GM23338 (cell line): ENCODE data around the gene CST9. TPM values are rescaled to one million over a fixed set of nuclear protein-coding genes. Genes with fewer than 3 reads are reported as not detected.

Experiments used
- ATAC-seq: fragments of 200-7000 bp; cut with Tn5 transposase; 3 replicates; pipeline ENCODE4 v1.9.1; 2020
- DNase-seq: peaks from one replicate; pipeline ENCODE4 v3.0.0-alpha.2; 2015; ENCODE audit warnings: low spot score
- H2AFZ ChIP-seq: fragments of 200-600 bp; sonication (generic); 2 replicates; pipeline ENCODE4 v1.8.0; 2016; ENCODE audit warnings: antibody characterized with exemption, mild to moderate bottlenecking, moderate library complexity
- H3F3A ChIP-seq: fragments of 200-600 bp; sonication (generic); replicated peaks from 2 replicates; pipeline ENCODE4 v1.8.0; 2017; ENCODE audit warnings: antibody characterized with exemption, mixed run types, low read depth
- H3K27ac ChIP-seq: fragments of 200-600 bp; sonication (generic); 2 replicates; pipeline ENCODE4 v1.6.1; 2016; ENCODE audit warnings: low read depth
- H3K27me3 ChIP-seq: fragments of 200-600 bp; sonication (generic); 2 replicates; pipeline ENCODE4 v1.8.0; 2016; ENCODE audit warnings: mild to moderate bottlenecking, mixed run types, moderate library complexity; ENCODE audit not compliant: insufficient read depth
- H3K36me3 ChIP-seq: fragments of 200-600 bp; sonication (generic); 2 replicates; pipeline ENCODE4 v1.8.0; 2016; ENCODE audit warnings: mild to moderate bottlenecking; ENCODE audit not compliant: insufficient read depth
- H3K4me1 ChIP-seq: fragments of 200-600 bp; sonication (generic); 2 replicates; pipeline ENCODE4 v1.8.0; 2016; ENCODE audit warnings: mild to moderate bottlenecking, moderate library complexity; ENCODE audit not compliant: insufficient read depth
- H3K4me2 ChIP-seq: fragments of 200-600 bp; sonication (generic); 2 replicates; pipeline ENCODE4 v1.7.1; 2017; ENCODE audit warnings: mixed run types
- H3K4me3 ChIP-seq: fragments of 200-600 bp; sonication (generic); 2 replicates; pipeline ENCODE4 v1.6.1; 2016; ENCODE audit warnings: mixed run types
- H3K79me2 ChIP-seq: fragments of 200-600 bp; sonication (generic); replicated peaks from 2 replicates; pipeline ENCODE4 v1.8.0; 2017; ENCODE audit warnings: mild to moderate bottlenecking; ENCODE audit not compliant: insufficient read depth
- H3K9me2 ChIP-seq: fragments of 200-600 bp; sonication (generic); 2 replicates; pipeline ENCODE4 v1.8.0; 2017; ENCODE audit not compliant: insufficient read depth
- H4K20me1 ChIP-seq: fragments of 200-600 bp; sonication (generic); replicated peaks from 2 replicates; pipeline ENCODE4 v1.8.0; 2017; ENCODE audit warnings: mild to moderate bottlenecking; ENCODE audit not compliant: insufficient read depth
- H3K27ac Mint-ChIP-seq: 2 replicates; pipeline ENCODE4 v1.8.0; 2020; ENCODE audit warnings: inconsistent platforms, mild to moderate bottlenecking, moderate library complexity, mixed read lengths
- H3K27me3 Mint-ChIP-seq: 3 replicates; pipeline ENCODE4 v1.8.0; 2022; ENCODE audit warnings: low read depth, mild to moderate bottlenecking, moderate library complexity, mixed read lengths, inconsistent platforms; ENCODE audit not compliant: insufficient read depth, poor library complexity
- H3K36me3 Mint-ChIP-seq: 3 replicates; pipeline ENCODE4 v1.8.0; 2021; ENCODE audit warnings: low read depth, mild to moderate bottlenecking, inconsistent platforms, moderate library complexity, mixed read lengths
- H3K4me1 Mint-ChIP-seq: 3 replicates; pipeline ENCODE4 v1.8.0; 2020; ENCODE audit warnings: mild to moderate bottlenecking, inconsistent platforms, mixed read lengths
- H3K4me3 Mint-ChIP-seq: 3 replicates; pipeline ENCODE4 v1.8.0; 2021; ENCODE audit warnings: moderate library complexity, mild to moderate bottlenecking, inconsistent platforms, mixed read lengths
- H3K9me3 Mint-ChIP-seq: 3 replicates; pipeline ENCODE4 v1.8.0; 2020; ENCODE audit warnings: moderate library complexity, mild to moderate bottlenecking, inconsistent platforms, mixed read lengths
- CREB1 ChIP-seq: fragments of 250-450 bp; sonication (Bioruptor Pico); IDR thresholded peaks from 2 replicates; pipeline ENCODE4 v1.5.0; 2020; ENCODE audit warnings: low read depth, mild to moderate bottlenecking, moderate library complexity
- CTCF ChIP-seq, 2 experiments: fragments of 200-600 bp in 1 of 2; sonication (generic) in 1 of 2; conservative IDR thresholded peaks; 2 replicates each; pipeline versions ENCODE4 v1.5.1 to v1.6.1; 2016 to 2017; ENCODE audit warnings: antibody characterized with exemption in 2 of 2, low read depth in 2 of 2, mild to moderate bottlenecking in 2 of 2, moderate library complexity in 1 of 2
- ETS1 ChIP-seq: IDR thresholded peaks from 2 replicates; pipeline ENCODE4 v1.6.1; 2016; ENCODE audit warnings: antibody characterized with exemption
- NANOG ChIP-seq: IDR thresholded peaks from 2 replicates; pipeline ENCODE4 v1.6.1; 2016; ENCODE audit warnings: antibody characterized with exemption, borderline replicate concordance
- REST ChIP-seq: IDR thresholded peaks from one replicate; pipeline ENCODE4 v1.6.1; 2018; ENCODE audit warnings: antibody characterized with exemption; ENCODE audit not compliant: unreplicated experiment
- ZNF462 ChIP-seq: fragments of 250-450 bp; sonication (Bioruptor Pico); IDR thresholded peaks from 2 replicates; pipeline ENCODE4 v1.5.0; 2020; ENCODE audit warnings: mild to moderate bottlenecking, moderate library complexity
- polyA plus RNA-seq: library from polyadenylated mRNA; unstranded; fragments of >200 nt; fragmentation: Nextera tagmentation; extraction: Ambion mirVana; gene quantifications from 2 replicates; pipeline ENCODE4 v1.2.1, GENCODE V29; 2016
- total RNA-seq: library from RNA; depleted of rRNA; stranded (reverse); fragments of >200 nt; shearing (Covaris generic); gene quantifications from 2 replicates; pipeline ENCODE4 v1.2.3, GENCODE V29; 2014

Gene CST9
- total and polyA plus RNA-seq, 2 experiments from 2014 or later = not detected

GRCh38 chr20:23601715-23602114 is 4.0 kb downstream of the CST9 start:
- Histone ChIP-seq H3K9me2 (peaks cover 5% of the 10 kb centered on the region), H3K36me3 (no peaks in the 10 kb centered on the region), H3K4me3 (no peak overlapping the region), H3K27me3 (no peaks in the 10 kb centered on the region), H3F3A (no peaks in the 10 kb centered on the region), H3K27ac (no peak overlapping the region), H2AFZ (no peak overlapping the region), H3K4me1 (no peaks in the 10 kb centered on the region), H4K20me1 (no peaks in the 10 kb centered on the region), H3K79me2 (no peaks in the 10 kb centered on the region), H3K4me2 (no peak overlapping the region)
- H3K36me3 Mint-ChIP-seq = no peaks in the 10 kb centered on the region
- H3K27me3 Mint-ChIP-seq = peaks cover 3% of the 10 kb centered on the region
- no peak overlapping the region for H3K27ac Mint-ChIP-seq
- DNase-seq = no peak
- no peak for ATAC-seq
- no peaks in the 10 kb centered on the region; the same call in 2 of the 3 replicates for H3K9me3 Mint-ChIP-seq
- H3K4me3 Mint-ChIP-seq = no peak overlapping the region
- 0 out of 3 replicates have a peak, but pooled peaks cover 2% of the 10 kb centered on the region for H3K4me1 Mint-ChIP-seq
- no peak for TF ChIP-seq CTCF (conservative IDR thresholded peaks at IDR 0.05; ENCODE audit: low read depth in 2 of 2)
- TF ChIP-seq ETS1 = no peak
- no peak for TF ChIP-seq CREB1
- TF ChIP-seq NANOG = no peak
- no peak for TF ChIP-seq REST
- TF ChIP-seq ZNF462 (CRISPR knock-in tag) = no peak
